Measurements from ENCODE around the gene OPTC. TPM values are rescaled to one million over a fixed set of nuclear protein-coding genes. Genes with fewer than 3 reads are reported as not detected.

The OPTC gene
- total and polyA plus RNA-seq, 2 of the 8 experiments (the other 6 are each of a cell fraction or from before 2014, with no cell fraction given), result 1.1 to 4.0 TPM

- Histone ChIP-seq H3K27ac (ENCODE audit: low read depth, low read length) (no peak overlapping the region), H3K4me2 (ENCODE audit: insufficient read depth in 1 of 2, low read depth in 2 of 2, low read length in 2 of 2) (0 out of 4 replicates have a peak overlapping the region, but pooled peaks of 1 of the 2 experiments have one; percentile 5), H4K8ac (ENCODE audit: extremely low read depth, insufficient read depth, low read length) (no peak overlapping the region), H3K14ac (ENCODE audit: insufficient read length) (no peak overlapping the region), H2BK15ac (ENCODE audit: low read length) (no peak overlapping the region), H4K20me1 (replicated peaks in 1 of 2; ENCODE audit: control insufficient read depth in 1 of 2, insufficient read depth in 2 of 2, low read length in 2 of 2) (no peaks in the 10 kb centered on the region), H3K4ac (replicated peaks; ENCODE audit: insufficient read length, low read depth, low read length) (no peak overlapping the region), H2BK12ac (ENCODE audit: low read depth, low read length) (no peak overlapping the region), H4K91ac (replicated peaks; ENCODE audit: insufficient read length, low read length) (no peak overlapping the region), H2AFZ (ENCODE audit: low read length) (peak overlapping the region; percentile 83; the same call in 1 of the 2 replicates), H3K9me3 (ENCODE audit: insufficient read depth in 2 of 2, low read depth in 1 of 2, low read length in 1 of 2) (no peaks in the 10 kb centered on the region), H3K36me3 (ENCODE audit: control insufficient read depth in 2 of 4, insufficient read depth in 4 of 4, low read length in 3 of 4) (no peaks in the 10 kb centered on the region), H3K4me3 (ENCODE audit: extremely low read depth in 1 of 4, insufficient read depth in 2 of 4, low read depth in 3 of 4, low read length in 4 of 4) (no peak overlapping the region), H3K79me1 (ENCODE audit: low read depth, low read length) (no peaks in the 10 kb centered on the region), H3K18ac (ENCODE audit: extremely low read depth, low read length) (no peak overlapping the region), H4K5ac (ENCODE audit: insufficient read length, low read depth, low read length) (no peak overlapping the region), H3K4me1 (replicated peaks in 1 of 4; ENCODE audit: control insufficient read depth in 3 of 4, insufficient read depth in 4 of 4, low read length in 3 of 4) (peaks cover 2 to 17% (median 10%) of the 10 kb centered on the region in 4 experiments; a peak in 5 of 7 replicates), H3K56ac (replicated peaks; ENCODE audit: insufficient read length, low read depth, low read length) (no peak overlapping the region), H3K23me2 (ENCODE audit: low read depth, low read length) (no peaks in the 10 kb centered on the region), H2BK120ac (replicated peaks; ENCODE audit: low read depth, low read length) (no peak overlapping the region), H2BK20ac (ENCODE audit: low read length) (0 out of 2 replicates have a peak overlapping the region, but pooled peaks have one; percentile 21), H3K27me3 (replicated peaks in 1 of 4; ENCODE audit: control insufficient read depth in 3 of 4, extremely low read depth in 1 of 4, insufficient read depth in 3 of 4, low read length in 3 of 4) (no peaks in the 10 kb centered on the region), H3K79me2 (ENCODE audit: control insufficient read depth in 1 of 2, insufficient read depth in 2 of 2, low read length in 2 of 2) (no peaks in the 10 kb centered on the region), H2BK5ac (ENCODE audit: low read depth, low read length) (no peak overlapping the region), H3K9ac (replicated peaks in 1 of 4; ENCODE audit: extremely low read depth in 1 of 4, low read depth in 3 of 4, low read length in 3 of 4) (no peak overlapping the region), H3K23ac (ENCODE audit: insufficient read length) (no peak overlapping the region), H2AK5ac (ENCODE audit: low read depth, low read length) (no peak overlapping the region)
- peak; percentile 55; the same call in 1 of the 2 replicates for TF ChIP-seq CEBPB (IDR thresholded peaks at IDR 0.05; ENCODE audit: low read depth, low read length)
- TF ChIP-seq HDAC2 (IDR thresholded peaks at IDR 0.05; ENCODE audit: borderline replicate concordance in 1 of 2, low read depth in 2 of 2, low read length in 2 of 2), result no peak
- DNase-seq (ENCODE audit: low read depth in 1 of 2, low spot score in 2 of 2) (no peak), FAIRE-seq (no peak)
- ChIA-PET CTCF (ENCODE audit: partially characterized antibody) (interaction anchor here (0.7 to 23.5 kb wide), 6 partner anchors 7 to 194 kb away, joined by 3 to 330 read pairs (median 4); partner anchors contain the start of gene FMOD), POLR2A (ENCODE audit: partially characterized antibody) (interaction anchor here (1.2 kb wide), 1 partner anchor 11 kb away, joined by 3 read pairs; no protein-coding TSS in a partner anchor)
- WGBS, 2 experiments (ENCODE audit: extremely low coverage in 1 of 2, insufficient coverage in 1 of 2, insufficient read length in 1 of 2, insufficient replicate concordance in 2 of 2, low coverage in 1 of 2, low lambda C conversion rate in 2 of 2, missing lambda C conversion rate in 1 of 2), result 89% methylated on average over 2 of the region's 2 CpGs; no CpG with 5 or more reads in 1 of the 2 experiments
These were observed 13.9 kb upstream of the OPTC start for GRCh38 chr1:203480084-203480483.
